NOMO-1 treated with DMSO at 0.1 percent for 48 hours (cell line): Measurements from ENCODE around the gene TEX19.

ENCODE experiments used
- DNase-seq: peaks from one replicate; lab custom pipeline; 2025; ENCODE audit not compliant: unreplicated experiment; lab: John Stamatoyannopoulos, UW

Gene TEX19

GRCh38 chr17:82321947-82322466, 37.0 kb upstream of the TEX19 start:
- DNase-seq = no peak

- DNase-seq = no peak
Measured at GRCh38 chr17:82322526-82323453, 36.3 kb upstream of the TEX19 start.

GRCh38 chr17:82323514-82324234, 35.4 kb upstream of the TEX19 start:
- DNase-seq = no peak

GRCh38 chr17:82324566-82325285, 34.3 kb upstream of the TEX19 start:
- no peak for DNase-seq

- no peak for DNase-seq
Measured at GRCh38 chr17:82325286-82326180, 33.5 kb upstream of the TEX19 start.

GRCh38 chr17:82327289-82327688, 31.8 kb upstream of the TEX19 start:
- no peak for DNase-seq

- DNase-seq = no peak
Measured at GRCh38 chr17:82327757-82328140, 31.3 kb upstream of the TEX19 start.

- no peak for DNase-seq
Measured at GRCh38 chr17:82328141-82328993, 30.7 kb upstream of the TEX19 start.

GRCh38 chr17:82328994-82329507, 30.0 kb upstream of the TEX19 start:
- no peak for DNase-seq

GRCh38 chr17:82329683-82330321, 29.2 kb upstream of the TEX19 start:
- no peak for DNase-seq

GRCh38 chr17:82330322-82331239, 28.5 kb upstream of the TEX19 start:
- DNase-seq = no peak

- DNase-seq = no peak
Measured at GRCh38 chr17:82331345-82331939, 27.6 kb upstream of the TEX19 start.

- DNase-seq = peak; percentile 70
Measured at GRCh38 chr17:82332669-82333278, 26.3 kb upstream of the TEX19 start.

- DNase-seq = no peak
Measured at GRCh38 chr17:82333279-82334171, 25.5 kb upstream of the TEX19 start, which contains the start of gene SECTM1. Gene SECTM1, minus strand, starts transcription at chr17:82333766. Its CDS starts 6,526 bp downstream, at chr17:82327240.

- no peak for DNase-seq
Measured at GRCh38 chr17:82334204-82334621, 24.8 kb upstream of the TEX19 start.
